Body of pancreas (tissue), 4 donors: ENCODE data around the gene CCND3.

ENCODE experiments used
- CTCF ChIP-seq, 7 experiments: fragments of 450-650 bp in 4 of 7; fragments of 200-600 bp in 3 of 7; sonication (generic) in 3 of 7; IDR thresholded peaks; one replicate each; pipeline ENCODE4 v1.5.1; 2016 to 2019; ENCODE audit warnings: antibody characterized with exemption in 7 of 7
- POLR2A ChIP-seq, 3 donors: fragments of 450-650 bp; IDR thresholded peaks; one replicate each; pipeline ENCODE4 v1.6.1; 2016; ENCODE audit warnings: antibody characterized with exemption in 3 of 3, mild to moderate bottlenecking in 2 of 3

- TF ChIP-seq POLR2A (IDR thresholded peaks at IDR 0.05) = peak; percentile 38 to 85 (median 82)
- peak; percentile 96 to 99 (median 99) for TF ChIP-seq CTCF (IDR thresholded peaks at IDR 0.05)
These were observed 20.5 kb downstream of the CCND3 start, which contains the start of the genes BYSL and MED20 for GRCh38 chr6:41920921-41921711.
